ENCODE data around the gene SPAG7. TPM values are rescaled to one million over a fixed set of nuclear protein-coding genes. Genes with fewer than 3 reads are reported as not detected.

Gene SPAG7
- total RNA-seq, 2 donors from 2014 or later: 51.4 to 71.9 TPM

DNA sequence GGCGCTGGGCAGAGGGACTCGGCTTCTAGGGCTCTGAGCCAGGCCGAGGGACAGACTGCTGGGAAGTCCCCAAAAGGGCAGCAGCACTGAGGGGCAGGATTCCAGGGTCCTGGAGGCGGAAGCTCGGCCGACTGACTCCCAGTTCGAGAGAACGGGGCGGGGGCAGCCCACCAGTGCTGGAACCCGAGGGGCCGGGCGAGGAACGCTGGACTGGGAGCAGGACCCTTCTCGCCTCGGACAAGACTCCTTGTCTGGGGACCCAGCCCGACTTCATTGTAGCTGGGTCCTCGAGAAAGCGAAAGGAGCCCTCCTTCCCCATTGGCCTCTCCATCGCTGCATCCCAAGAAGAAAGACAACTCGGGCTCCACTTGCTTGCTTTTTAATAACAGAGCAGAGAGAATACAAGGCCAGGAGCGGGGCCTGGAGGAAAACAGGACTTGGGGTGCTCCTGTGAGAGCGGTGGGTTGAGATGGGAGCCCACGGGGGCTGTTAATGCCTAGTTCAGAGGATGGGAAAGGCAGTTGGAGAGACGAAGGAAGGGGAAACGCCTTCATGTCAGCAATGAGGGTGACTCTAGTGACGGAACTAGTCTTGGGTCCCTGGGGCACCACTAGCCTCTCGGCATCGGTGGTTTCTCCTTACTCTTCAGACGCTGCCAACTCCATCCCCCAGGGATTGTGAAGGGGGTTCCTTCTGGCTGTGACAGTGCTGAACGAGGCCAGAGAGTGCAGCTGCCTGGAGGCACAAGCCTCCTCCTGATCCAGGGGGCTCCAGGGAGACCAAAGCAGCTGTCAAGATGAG, 20.4 kb upstream of the SPAG7 start:
- ATAC-seq (no peak), DNase-seq (ENCODE audit: low spot score) (no peak)
- Mint-ChIP-seq H3K27ac (peak overlapping the region; percentile 92 to 94), H3K9me3 (no peaks in the 10 kb centered on the region), H3K4me3 (peak overlapping the region; percentile 97), H3K27me3 (no peaks in the 10 kb centered on the region), H3K36me3 (peaks cover 6% of the 10 kb centered on the region), H3K4me1 (ENCODE audit: low read depth in 2 of 2) (peaks cover 35 to 40% of the 10 kb centered on the region in 2 donors)

DNA sequence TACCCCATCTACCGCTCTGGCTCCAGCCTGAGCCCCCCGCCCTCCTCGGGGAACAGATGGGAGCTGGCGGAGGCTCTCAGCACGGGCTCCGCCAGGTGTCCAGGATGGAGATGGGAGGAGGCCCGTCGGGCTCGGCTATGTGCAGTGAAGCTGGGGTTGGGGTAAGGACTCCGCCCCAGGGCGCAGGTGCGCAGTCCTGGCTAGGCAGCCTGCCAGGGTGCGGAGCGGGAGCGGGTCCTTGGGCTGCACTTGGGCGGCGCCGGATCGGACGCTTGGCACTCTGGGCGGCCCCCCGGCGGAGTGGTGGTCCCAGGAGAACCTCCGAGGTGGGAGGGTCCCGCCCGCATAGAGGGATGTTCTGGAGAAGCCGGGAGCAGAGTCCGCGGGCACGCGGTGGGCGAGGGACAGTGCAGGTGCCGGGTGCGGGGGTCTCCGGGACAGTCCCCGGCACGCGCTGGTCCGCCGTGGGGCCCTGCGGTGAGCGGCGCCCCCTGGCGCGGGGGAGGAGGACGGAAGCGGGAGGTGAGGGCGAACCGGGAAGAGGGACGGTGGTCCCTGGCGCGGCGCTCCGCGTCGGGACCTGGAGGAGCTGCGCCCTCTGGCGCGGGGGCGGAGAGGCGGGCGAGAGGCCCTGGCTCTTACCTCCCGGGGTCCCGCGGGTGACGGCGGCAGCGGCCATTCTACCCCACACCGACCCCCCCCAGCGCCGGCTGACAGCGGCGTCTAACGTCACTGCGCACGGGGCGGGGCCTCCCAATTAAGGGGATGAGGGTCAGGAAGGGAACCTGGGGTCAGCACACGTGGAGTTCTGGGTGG, 19.5 kb upstream of the SPAG7 start, which contains the start of gene CAMTA2:
Gene CAMTA2 (minus strand): TSS at position 725 of the 816 bp plus-strand sequence. CDS start 1,453 bp downstream, outside the sequence.
- Mint-ChIP-seq H3K9me3 (no peaks in the 10 kb centered on the region), H3K4me1 (ENCODE audit: low read depth in 2 of 2) (peaks cover 35 to 44% of the 10 kb centered on the region in 2 donors), H3K27ac (peak within 1 kb of the TSS; percentile 92 to 94), H3K36me3 (peaks cover 10% of the 10 kb centered on the region), H3K4me3 (peak within 1 kb of the TSS; percentile 97), H3K27me3 (no peaks in the 10 kb centered on the region)
- DNase-seq (ENCODE audit: low spot score) (peak; percentile 93), ATAC-seq (peak; percentile 94)

DNA sequence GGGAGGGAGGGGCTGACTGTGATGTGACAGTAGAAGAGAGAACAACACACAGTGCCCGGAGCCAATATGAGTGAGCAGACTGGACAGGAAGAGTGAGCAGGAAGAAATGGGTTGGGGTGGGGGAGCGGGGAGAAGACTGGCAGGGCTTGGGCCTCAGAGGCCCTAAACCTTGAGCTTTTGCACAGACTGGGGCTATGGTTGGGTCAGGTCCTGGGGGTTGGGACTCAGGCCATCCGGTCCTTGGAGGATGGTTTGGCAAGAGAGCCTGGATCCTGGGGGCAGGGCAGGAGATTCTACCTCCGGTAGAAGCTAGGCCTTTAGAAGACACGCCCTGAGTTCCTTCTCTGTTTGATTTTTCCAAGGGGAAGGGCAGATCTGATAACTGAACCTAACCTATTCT, 18.8 kb upstream of the SPAG7 start:
- Mint-ChIP-seq H3K4me1 (ENCODE audit: low read depth in 2 of 2) (peaks cover 35 to 45% of the 10 kb centered on the region in 2 donors), H3K27me3 (no peaks in the 10 kb centered on the region), H3K27ac (peak overlapping the region; percentile 92 to 94), H3K36me3 (peaks cover 11% of the 10 kb centered on the region), H3K9me3 (no peaks in the 10 kb centered on the region), H3K4me3 (peak overlapping the region; percentile 97)
- DNase-seq (ENCODE audit: low spot score) (no peak), ATAC-seq (no peak)

DNA sequence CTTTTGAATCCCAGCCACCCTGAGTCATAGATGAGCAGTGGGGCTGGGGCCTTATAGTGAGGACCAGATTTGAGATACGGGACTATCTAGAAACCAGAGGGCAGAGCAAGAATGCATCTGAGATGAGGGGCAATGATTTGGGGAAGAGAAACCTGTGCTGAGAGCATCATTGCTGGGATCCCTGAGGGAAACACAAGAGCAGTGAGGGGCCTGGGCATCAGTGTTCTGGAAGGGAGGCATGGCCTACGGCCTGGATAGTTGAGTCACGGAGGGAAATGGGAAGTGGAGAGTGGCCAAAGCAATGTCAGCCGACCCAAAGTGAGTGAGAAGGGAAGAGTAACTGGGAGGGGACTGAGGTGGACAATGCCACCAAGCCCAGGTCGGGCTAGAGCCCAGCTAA, 14.7 kb upstream of the SPAG7 start:
- peak overlapping the region in 1 of 2 donors; percentile 54 for H3K27ac Mint-ChIP-seq
- H3K27me3 Mint-ChIP-seq: no peaks in the 10 kb centered on the region
- H3K4me1 Mint-ChIP-seq (ENCODE audit: low read depth in 2 of 2): peaks cover 19 to 35% of the 10 kb centered on the region in 2 donors
- no peak overlapping the region for H3K4me3 Mint-ChIP-seq
- no peak for DNase-seq (ENCODE audit: low spot score)
- peaks cover 17% of the 10 kb centered on the region for H3K36me3 Mint-ChIP-seq
- no peak for ATAC-seq
- H3K9me3 Mint-ChIP-seq: no peaks in the 10 kb centered on the region

DNA sequence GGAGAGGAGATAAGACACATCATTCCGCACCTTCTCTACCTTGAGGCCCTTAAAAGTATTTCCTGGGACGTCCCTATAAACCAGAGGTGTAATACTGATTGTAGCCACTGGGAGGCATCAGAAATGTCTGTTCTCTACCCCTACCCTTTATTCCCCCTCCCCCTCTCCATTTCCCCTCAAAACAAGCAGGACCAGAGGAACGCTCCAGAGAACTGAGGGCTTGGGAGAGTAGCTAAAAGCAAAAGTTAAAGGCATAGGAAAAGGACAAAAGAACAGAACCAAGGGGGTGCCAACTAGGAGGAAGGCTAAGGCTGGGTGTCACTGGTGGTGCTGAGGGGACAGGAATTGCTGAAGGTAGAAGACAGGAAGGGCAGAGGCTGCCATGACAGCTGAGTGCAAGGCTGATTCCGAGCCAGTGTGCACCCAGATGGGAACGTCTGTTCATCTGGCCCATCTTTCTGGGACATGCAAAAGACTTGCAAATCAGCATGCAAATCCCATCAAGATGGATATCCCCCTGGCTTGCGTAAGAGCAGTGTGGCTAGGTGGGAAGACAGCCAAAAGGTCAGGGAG, 13.1 kb upstream of the SPAG7 start:
- no peak overlapping the region for H3K4me3 Mint-ChIP-seq
- H3K27me3 Mint-ChIP-seq: no peaks in the 10 kb centered on the region
- DNase-seq (ENCODE audit: low spot score) (no peak), ATAC-seq (peak; percentile 65 to 69)
- H3K9me3 Mint-ChIP-seq: no peaks in the 10 kb centered on the region
- peaks cover 11 to 26% of the 10 kb centered on the region in 2 donors for H3K4me1 Mint-ChIP-seq (ENCODE audit: low read depth in 2 of 2)
- peak overlapping the region; percentile 21 to 72 for H3K27ac Mint-ChIP-seq
- H3K36me3 Mint-ChIP-seq: peaks cover 18% of the 10 kb centered on the region

DNA sequence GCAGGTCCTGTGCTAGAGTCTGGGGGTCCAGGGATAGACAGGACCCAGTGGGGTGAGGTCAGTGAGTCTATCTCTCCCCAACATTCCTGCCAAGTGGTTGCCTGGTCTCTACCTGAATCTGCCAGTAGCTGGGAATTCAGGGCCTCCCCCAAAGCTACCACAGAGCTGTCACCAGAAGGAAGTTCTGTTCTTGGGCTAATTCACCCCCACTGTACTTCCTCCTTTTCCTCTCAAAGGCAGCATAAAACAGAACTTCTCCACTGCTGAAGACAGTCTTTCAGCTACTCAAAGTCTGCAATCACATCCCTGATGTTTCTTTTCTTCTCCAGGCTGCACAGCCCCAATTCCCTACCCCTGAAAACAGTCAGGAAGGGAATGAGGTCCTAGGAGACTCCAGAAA, 11.1 kb upstream of the SPAG7 start:
- no peak for DNase-seq (ENCODE audit: low spot score)
- ATAC-seq: no peak
- Mint-ChIP-seq H3K27ac (no peak overlapping the region), H3K27me3 (no peaks in the 10 kb centered on the region), H3K4me1 (ENCODE audit: low read depth in 2 of 2) (peaks cover 9 to 28% of the 10 kb centered on the region in 2 donors), H3K36me3 (peaks cover 21% of the 10 kb centered on the region), H3K9me3 (no peaks in the 10 kb centered on the region), H3K4me3 (no peak overlapping the region)

DNA sequence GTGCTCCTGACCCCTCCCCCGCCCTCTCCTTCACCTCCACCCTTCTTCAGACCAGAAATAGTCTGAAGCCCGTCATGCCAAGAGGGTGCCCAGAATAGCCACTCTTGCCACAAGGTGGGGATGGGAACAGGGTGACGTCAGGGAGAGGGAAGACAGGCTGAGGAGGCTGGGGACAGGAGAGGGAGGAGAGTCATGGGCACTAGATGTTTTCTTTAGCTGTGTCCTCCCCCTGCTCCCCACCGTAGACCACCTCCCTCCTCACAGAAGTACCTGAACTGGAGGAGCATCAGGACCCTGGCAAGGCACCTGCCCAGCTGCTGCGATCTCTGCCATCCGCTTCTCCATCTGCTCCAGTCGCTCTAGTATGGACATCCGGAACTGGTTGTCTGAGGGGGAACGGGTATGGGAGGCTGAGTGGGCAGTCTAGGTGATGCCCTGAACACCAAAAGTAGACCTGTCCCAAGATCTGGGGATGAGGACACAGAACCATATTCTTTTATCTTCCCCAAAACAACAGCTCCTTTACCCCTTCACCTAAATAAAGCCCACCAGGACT, 6.6 kb upstream of the SPAG7 start:
- H3K4me1 Mint-ChIP-seq (ENCODE audit: low read depth in 2 of 2): peaks cover 5 to 20% of the 10 kb centered on the region in 2 donors
- peak overlapping the region in 1 of 2 donors; percentile 68 for H3K27ac Mint-ChIP-seq
- no peak for ATAC-seq
- no peak overlapping the region for H3K4me3 Mint-ChIP-seq
- no peak for DNase-seq (ENCODE audit: low spot score)
- H3K36me3 Mint-ChIP-seq: peaks cover 9% of the 10 kb centered on the region
- H3K9me3 Mint-ChIP-seq: no peaks in the 10 kb centered on the region
- no peaks in the 10 kb centered on the region for H3K27me3 Mint-ChIP-seq

DNA sequence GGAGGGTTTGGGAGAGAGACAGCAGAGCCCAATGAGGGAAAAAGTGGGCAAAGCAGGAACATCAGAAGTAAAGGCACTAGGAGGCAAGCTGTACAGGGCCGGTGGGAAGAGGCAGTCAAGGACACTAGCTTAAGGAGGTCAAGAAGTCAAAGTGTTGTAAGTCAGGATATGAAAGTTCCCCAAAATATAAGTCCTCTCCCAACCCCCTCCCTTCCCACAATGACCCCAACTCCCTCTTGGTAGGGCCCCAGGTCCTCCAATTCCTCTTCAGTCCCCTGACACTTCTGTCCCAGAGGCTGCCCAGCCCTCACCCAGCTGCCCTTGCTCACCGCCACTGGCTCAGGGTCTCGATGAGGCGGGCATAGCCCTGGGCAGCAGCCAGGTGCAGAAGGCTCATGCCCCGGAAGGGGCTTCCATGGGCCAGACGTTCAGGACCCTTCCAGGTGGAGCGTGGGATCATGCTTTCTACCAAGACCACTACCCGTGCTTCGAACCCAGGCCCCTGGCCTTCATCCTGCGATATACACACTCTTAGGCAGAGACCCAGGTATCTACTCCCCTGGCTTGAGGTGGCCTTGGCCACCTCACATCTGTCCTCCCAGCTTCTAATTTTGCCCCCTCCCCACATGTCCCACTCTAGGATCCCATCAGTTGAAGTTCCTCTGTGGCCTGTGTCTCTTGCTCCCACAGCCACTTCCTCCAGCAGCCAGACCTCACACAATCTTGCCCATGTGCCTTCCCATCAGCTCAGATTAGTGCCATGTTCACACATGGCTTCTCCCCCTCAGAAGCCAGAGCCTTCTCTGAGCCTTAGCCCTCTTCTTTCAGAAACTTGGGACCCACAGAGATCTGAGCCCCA, 5.9 kb upstream of the SPAG7 start:
- ATAC-seq (no peak), DNase-seq (ENCODE audit: low spot score) (no peak)
- Mint-ChIP-seq H3K27ac (peak overlapping the region in 1 of 2 donors; percentile 68), H3K4me3 (no peak overlapping the region), H3K4me1 (ENCODE audit: low read depth in 2 of 2) (peaks cover 5 to 20% of the 10 kb centered on the region in 2 donors), H3K36me3 (peaks cover 9% of the 10 kb centered on the region), H3K9me3 (no peaks in the 10 kb centered on the region), H3K27me3 (no peaks in the 10 kb centered on the region)

DNA sequence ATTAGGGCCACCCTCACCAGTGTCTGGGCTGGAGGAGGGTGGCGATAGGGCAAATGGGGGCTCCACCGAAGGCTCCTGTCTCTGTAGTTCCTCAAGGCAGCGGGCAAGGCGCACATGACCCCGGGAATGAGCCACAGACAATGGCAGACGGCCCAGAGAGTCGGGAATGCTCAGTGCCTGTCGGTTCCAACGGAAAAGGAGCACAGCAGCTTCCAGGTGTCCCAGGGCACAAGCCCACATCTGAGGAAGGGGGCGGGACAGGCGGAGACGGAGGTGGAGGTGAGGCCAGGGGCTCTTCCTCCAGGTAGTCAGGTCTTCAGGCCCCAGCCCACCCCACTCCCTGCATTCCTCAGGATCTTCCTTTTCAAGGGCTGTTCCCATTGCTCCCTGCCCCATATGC, 5.1 kb upstream of the SPAG7 start:
- H3K36me3 Mint-ChIP-seq: peaks cover 9% of the 10 kb centered on the region
- no peaks in the 10 kb centered on the region for H3K9me3 Mint-ChIP-seq
- ATAC-seq (no peak), DNase-seq (ENCODE audit: low spot score) (no peak)
- no peaks in the 10 kb centered on the region for H3K27me3 Mint-ChIP-seq
- peaks cover 5 to 20% of the 10 kb centered on the region in 2 donors for H3K4me1 Mint-ChIP-seq (ENCODE audit: low read depth in 2 of 2)
- no peak overlapping the region for H3K4me3 Mint-ChIP-seq
- no peak overlapping the region for H3K27ac Mint-ChIP-seq

DNA sequence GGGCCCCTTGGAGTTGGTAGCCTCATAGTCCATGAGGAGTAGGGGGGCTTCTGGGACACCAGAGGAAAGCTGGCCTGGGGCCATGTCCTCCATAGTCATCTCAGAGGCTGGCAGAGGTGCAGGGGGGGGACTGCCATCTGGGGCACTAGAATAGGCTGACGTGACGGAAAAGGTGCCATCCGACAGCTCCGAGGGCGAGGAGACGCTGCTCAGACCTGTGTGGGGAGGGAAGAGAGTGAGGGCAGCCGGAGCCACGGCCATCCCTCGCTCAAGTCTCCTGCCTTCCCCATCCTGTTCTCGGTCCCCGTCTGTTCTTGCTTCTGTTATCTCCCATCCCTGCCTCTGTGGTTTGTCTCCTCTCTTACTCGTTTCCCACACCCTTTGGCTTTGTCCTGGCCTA, 4.7 kb upstream of the SPAG7 start:
- H3K9me3 Mint-ChIP-seq: no peaks in the 10 kb centered on the region
- peaks cover 9% of the 10 kb centered on the region for H3K36me3 Mint-ChIP-seq
- no peak overlapping the region for H3K27ac Mint-ChIP-seq
- no peaks in the 10 kb centered on the region for H3K27me3 Mint-ChIP-seq
- peaks cover 5 to 20% of the 10 kb centered on the region in 2 donors for H3K4me1 Mint-ChIP-seq (ENCODE audit: low read depth in 2 of 2)
- no peak overlapping the region for H3K4me3 Mint-ChIP-seq
- ATAC-seq (no peak), DNase-seq (ENCODE audit: low spot score) (no peak)

DNA sequence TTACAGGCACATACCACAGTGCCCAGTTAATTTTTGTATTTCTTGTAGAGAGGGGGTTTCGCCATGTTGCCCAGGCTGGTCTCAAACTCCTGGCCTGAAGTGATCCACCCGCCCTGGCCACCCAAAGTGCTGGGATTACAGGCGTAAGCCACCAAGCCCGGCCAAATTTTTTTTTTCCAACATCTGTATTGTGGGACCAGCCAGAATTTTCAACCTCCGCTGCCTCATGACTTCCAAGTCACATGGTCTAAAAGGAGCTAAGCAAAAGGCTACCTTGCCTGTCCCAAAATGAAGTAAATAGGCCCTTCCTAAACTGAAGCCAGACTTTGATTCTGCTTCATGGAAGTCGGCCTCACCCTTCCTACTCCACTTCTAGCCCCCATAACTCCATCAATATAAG, 4.2 kb upstream of the SPAG7 start:
- peaks cover 5 to 20% of the 10 kb centered on the region in 2 donors for H3K4me1 Mint-ChIP-seq (ENCODE audit: low read depth in 2 of 2)
- H3K36me3 Mint-ChIP-seq: peaks cover 9% of the 10 kb centered on the region
- no peak overlapping the region for H3K27ac Mint-ChIP-seq
- ATAC-seq: no peak
- no peak overlapping the region for H3K4me3 Mint-ChIP-seq
- H3K9me3 Mint-ChIP-seq: no peaks in the 10 kb centered on the region
- no peaks in the 10 kb centered on the region for H3K27me3 Mint-ChIP-seq
- DNase-seq (ENCODE audit: low spot score): no peak

DNA sequence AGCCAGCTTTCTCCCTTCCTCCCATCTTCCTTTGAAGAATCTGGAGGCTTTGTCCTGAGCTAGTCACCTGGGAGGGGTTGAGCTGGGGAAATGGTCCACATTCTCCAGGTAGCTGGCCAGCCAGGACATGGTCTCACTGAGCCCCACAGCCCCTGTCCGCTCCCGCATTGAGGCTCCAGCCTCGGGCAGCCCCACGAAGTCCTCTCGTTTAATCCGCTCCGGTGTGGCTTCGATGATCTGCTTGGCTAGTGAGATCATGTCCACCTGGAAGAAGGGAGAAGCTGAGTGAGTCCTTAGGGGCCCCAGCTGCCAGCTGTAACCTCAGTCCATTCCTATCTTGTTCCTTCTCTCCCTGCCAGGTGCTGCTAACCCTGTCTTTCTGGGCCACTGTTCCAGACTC, 2.7 kb upstream of the SPAG7 start:
- DNase-seq (ENCODE audit: low spot score): no peak
- H3K9me3 Mint-ChIP-seq: no peaks in the 10 kb centered on the region
- no peak overlapping the region for H3K4me3 Mint-ChIP-seq
- H3K27ac Mint-ChIP-seq: no peak overlapping the region
- H3K27me3 Mint-ChIP-seq: no peaks in the 10 kb centered on the region
- peaks cover 4% of the 10 kb centered on the region for H3K36me3 Mint-ChIP-seq
- peaks cover 16 to 26% of the 10 kb centered on the region in 2 donors for H3K4me1 Mint-ChIP-seq (ENCODE audit: low read depth in 2 of 2)
- ATAC-seq: no peak

Data from natural killer cell treated with Interleukin-12 subunit alpha and Interleukin-12 subunit beta and Interleukin-15 and Interleukin-18, amount 100 ng/mL, for 72 hours (primary cell).